HFFc6 (cell line): ENCODE measurements around the gene CRIP1. TPM values are rescaled to one million over a fixed set of nuclear protein-coding genes. Genes with fewer than 3 reads are reported as not detected.

ENCODE experiments used
- DNase-seq: peaks from one replicate; pipeline ENCODE4 v3.0.0-alpha.2; 2018
- H3K27ac Mint-ChIP-seq: 2 replicates; pipeline ENCODE4 v1.8.0; 2020; ENCODE audit warnings: mild to moderate bottlenecking, mixed read lengths
- H3K27me3 Mint-ChIP-seq: 2 replicates; pipeline ENCODE4 v1.8.0; 2021; ENCODE audit warnings: mild to moderate bottlenecking, moderate library complexity, mixed read lengths; ENCODE audit not compliant: insufficient read depth
- H3K36me3 Mint-ChIP-seq: 2 replicates; pipeline ENCODE4 v1.8.0; 2021; ENCODE audit warnings: low read depth, mixed read lengths
- H3K4me1 Mint-ChIP-seq: 2 replicates; pipeline ENCODE4 v1.8.0; 2020; ENCODE audit warnings: low read depth, mixed read lengths
- H3K4me3 Mint-ChIP-seq: 2 replicates; pipeline ENCODE4 v1.8.0; 2020; ENCODE audit warnings: mild to moderate bottlenecking, moderate library complexity, mixed read lengths
- H3K9me3 Mint-ChIP-seq: 2 replicates; pipeline ENCODE4 v1.8.0; 2020; ENCODE audit warnings: mild to moderate bottlenecking, mixed read lengths
- total RNA-seq, 6 experiments: library from RNA; stranded (reverse); fragmentation: NEBNext Ultra II Directional; extraction: Animal tissue kit (Norgen Biotek cat#: 25700); gene quantifications; 2 replicates in 1 of 6; 3 replicates in 5 of 6; pipeline ENCODE4 v1.2.3, GENCODE V29; 2021
- TF ChIP-seq, protein P1 (sequence below): fragments of 200-600 bp; sonication (generic); IDR thresholded peaks from 2 replicates; pipeline ENCODE4 v1.5.0; 2021; ENCODE audit warnings: antibody characterized with exemption, mild to moderate bottlenecking

Gene CRIP1
- total RNA-seq, 6 experiments from 2014 or later, result 4.8 to 55.2 (median 42.3) TPM

DNA sequence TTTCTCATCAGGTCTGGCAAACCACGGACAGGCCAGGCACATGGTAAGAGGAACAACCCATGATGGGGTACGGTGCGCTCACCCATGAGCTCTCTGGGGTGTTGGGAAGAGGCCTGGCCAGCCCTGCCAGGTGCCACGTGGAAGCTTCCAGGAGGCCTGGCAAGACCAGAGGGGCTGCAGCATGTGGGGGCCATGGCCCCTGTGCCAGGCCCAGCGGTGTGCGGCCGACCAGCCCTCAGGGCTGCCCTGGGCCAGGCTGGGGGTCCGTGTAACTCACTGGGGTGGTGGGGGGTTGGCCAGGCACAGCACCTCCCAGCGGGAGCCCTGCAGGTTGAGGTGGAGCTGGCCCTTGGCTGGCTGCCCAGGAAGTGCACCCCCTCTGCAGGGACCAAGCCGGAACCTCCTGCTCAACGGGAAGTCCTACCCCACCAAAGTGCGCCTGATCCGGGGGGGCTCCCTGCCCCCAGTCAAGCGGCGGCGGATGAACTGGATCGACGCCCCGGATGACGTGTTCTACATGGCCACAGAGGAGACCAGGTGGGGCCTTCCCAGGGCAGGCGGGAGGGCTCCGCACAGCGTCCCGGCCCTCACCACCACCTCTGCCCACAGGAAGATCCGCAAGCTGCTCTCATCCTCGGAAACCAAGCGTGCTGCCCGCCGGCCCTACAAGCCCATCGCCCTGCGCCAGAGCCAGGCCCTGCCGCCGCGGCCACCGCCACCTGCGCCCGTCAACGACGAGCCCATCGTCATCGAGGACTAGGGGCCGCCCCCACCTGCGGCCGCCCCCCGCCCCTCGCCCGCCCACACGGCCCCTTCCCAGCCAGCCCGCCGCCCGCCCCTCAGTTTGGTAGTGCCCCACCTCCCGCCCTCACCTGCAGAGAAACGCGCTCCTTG lies 17.0 kb upstream of the CRIP1 start:
- no peak for DNase-seq
- no peak overlapping the region for H3K4me3 Mint-ChIP-seq
- TF ChIP-seq, protein P1, sequence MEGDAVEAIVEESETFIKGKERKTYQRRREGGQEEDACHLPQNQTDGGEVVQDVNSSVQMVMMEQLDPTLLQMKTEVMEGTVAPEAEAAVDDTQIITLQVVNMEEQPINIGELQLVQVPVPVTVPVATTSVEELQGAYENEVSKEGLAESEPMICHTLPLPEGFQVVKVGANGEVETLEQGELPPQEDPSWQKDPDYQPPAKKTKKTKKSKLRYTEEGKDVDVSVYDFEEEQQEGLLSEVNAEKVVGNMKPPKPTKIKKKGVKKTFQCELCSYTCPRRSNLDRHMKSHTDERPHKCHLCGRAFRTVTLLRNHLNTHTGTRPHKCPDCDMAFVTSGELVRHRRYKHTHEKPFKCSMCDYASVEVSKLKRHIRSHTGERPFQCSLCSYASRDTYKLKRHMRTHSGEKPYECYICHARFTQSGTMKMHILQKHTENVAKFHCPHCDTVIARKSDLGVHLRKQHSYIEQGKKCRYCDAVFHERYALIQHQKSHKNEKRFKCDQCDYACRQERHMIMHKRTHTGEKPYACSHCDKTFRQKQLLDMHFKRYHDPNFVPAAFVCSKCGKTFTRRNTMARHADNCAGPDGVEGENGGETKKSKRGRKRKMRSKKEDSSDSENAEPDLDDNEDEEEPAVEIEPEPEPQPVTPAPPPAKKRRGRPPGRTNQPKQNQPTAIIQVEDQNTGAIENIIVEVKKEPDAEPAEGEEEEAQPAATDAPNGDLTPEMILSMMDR, result no peak
- no peak overlapping the region for H3K27ac Mint-ChIP-seq
- no peaks in the 10 kb centered on the region for H3K36me3 Mint-ChIP-seq
- H3K9me3 Mint-ChIP-seq, result no peaks in the 10 kb centered on the region
- no peaks in the 10 kb centered on the region for H3K27me3 Mint-ChIP-seq
- H3K4me1 Mint-ChIP-seq, result no peaks in the 10 kb centered on the region

- TF ChIP-seq, protein P1, result no peak
- Mint-ChIP-seq H3K9me3 (no peaks in the 10 kb centered on the region), H3K4me1 (no peaks in the 10 kb centered on the region), H3K27ac (no peak overlapping the region), H3K4me3 (no peak overlapping the region), H3K36me3 (no peaks in the 10 kb centered on the region), H3K27me3 (no peaks in the 10 kb centered on the region)
- no peak for DNase-seq
These were observed 16.1 kb upstream of the CRIP1 start for GRCh38 chr14:105470350-105471296.

DNA sequence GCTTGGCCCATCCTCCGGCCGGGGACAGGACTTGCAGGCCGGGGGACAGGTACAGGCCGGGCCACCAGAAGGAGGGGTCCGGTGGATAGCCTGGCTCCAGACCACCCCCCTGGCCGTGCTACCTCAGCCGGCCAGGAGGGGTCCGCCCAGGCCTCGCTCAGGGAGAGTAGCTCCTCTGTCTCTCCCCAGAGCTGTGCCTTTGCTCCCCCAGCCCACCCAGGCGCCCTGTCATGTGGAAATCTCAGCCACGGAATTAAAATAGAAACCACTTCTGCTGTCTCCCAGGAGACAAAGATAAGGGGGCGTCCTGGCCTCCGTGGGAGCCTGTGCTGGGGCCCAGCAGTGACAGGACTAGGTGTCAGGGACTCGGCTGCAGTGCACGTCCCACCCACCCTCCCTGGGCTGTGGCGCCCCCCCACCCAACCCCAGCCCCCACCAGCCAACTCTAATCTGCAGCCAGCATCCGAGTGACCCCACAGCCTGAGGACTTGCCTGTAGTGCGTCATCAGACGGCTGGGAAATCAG lies 15.3 kb upstream of the CRIP1 start:
- Mint-ChIP-seq H3K4me1 (no peaks in the 10 kb centered on the region), H3K9me3 (no peaks in the 10 kb centered on the region), H3K27me3 (no peaks in the 10 kb centered on the region), H3K27ac (no peak overlapping the region), H3K4me3 (no peak overlapping the region), H3K36me3 (no peaks in the 10 kb centered on the region)
- TF ChIP-seq, protein P1, result peak; percentile 38; the same call in 1 of the 2 replicates
- no peak for DNase-seq

GRCh38 chr14:105471823-105472485 lies 14.7 kb upstream of the CRIP1 start:
- H3K9me3 Mint-ChIP-seq, result no peaks in the 10 kb centered on the region
- H3K4me1 Mint-ChIP-seq, result no peaks in the 10 kb centered on the region
- TF ChIP-seq, protein P1, result no peak
- H3K27me3 Mint-ChIP-seq, result no peaks in the 10 kb centered on the region
- no peak overlapping the region for H3K27ac Mint-ChIP-seq
- DNase-seq, result no peak
- H3K4me3 Mint-ChIP-seq, result no peak overlapping the region
- H3K36me3 Mint-ChIP-seq, result no peaks in the 10 kb centered on the region

GRCh38 chr14:105472486-105472991 lies 14.1 kb upstream of the CRIP1 start:
- TF ChIP-seq, protein P1, result no peak
- Mint-ChIP-seq H3K36me3 (no peaks in the 10 kb centered on the region), H3K4me3 (no peak overlapping the region), H3K4me1 (no peaks in the 10 kb centered on the region), H3K27ac (no peak overlapping the region), H3K9me3 (peaks cover 4% of the 10 kb centered on the region; the same call in 1 of the 2 replicates), H3K27me3 (peaks cover 5% of the 10 kb centered on the region)
- no peak for DNase-seq
